ENCODE data around the gene SERGEF.

GRCh38 chr11:17929171-17929570 is 83.7 kb downstream of the SERGEF start:
- no peak for TF ChIP-seq EP300 (IDR thresholded peaks at IDR 0.05)
- no peak for TF ChIP-seq POLR2A (IDR thresholded peaks at IDR 0.05)
- TF ChIP-seq CTCF (IDR thresholded peaks at IDR 0.05) = no peak
- TF ChIP-seq POLR2AphosphoS5 (IDR thresholded peaks at IDR 0.05) = no peak
